ENCODE data around the gene ENG.
"Not testable (repeated sequence)": the region's sequence is repeated elsewhere in the genome, so short reads cannot be mapped to it uniquely, and the experiment has no call there.

Gene ENG

DNA sequence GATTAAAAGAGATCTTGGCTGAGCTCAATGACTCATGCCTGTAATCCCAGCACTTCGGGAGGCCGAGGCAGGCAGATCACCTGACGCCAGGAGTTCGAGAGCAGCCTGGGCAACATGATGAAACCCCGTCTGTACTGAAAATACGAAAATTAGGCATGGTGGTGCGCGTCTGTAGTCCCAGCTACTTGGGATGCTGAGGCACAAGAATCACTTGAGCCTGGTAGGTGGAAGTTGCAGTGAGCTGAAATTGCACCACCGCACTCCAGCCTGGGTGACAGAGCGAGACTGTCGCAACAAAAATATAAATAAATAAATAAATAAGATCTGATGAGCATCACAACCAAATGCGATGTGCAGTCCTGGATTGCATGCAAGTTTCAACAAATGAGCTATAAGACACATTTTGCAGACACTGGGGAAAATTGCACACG, 8.7 kb upstream of the ENG start:
- peak in 1 of 2 experiments; percentile 31 for DNase-seq

DNA sequence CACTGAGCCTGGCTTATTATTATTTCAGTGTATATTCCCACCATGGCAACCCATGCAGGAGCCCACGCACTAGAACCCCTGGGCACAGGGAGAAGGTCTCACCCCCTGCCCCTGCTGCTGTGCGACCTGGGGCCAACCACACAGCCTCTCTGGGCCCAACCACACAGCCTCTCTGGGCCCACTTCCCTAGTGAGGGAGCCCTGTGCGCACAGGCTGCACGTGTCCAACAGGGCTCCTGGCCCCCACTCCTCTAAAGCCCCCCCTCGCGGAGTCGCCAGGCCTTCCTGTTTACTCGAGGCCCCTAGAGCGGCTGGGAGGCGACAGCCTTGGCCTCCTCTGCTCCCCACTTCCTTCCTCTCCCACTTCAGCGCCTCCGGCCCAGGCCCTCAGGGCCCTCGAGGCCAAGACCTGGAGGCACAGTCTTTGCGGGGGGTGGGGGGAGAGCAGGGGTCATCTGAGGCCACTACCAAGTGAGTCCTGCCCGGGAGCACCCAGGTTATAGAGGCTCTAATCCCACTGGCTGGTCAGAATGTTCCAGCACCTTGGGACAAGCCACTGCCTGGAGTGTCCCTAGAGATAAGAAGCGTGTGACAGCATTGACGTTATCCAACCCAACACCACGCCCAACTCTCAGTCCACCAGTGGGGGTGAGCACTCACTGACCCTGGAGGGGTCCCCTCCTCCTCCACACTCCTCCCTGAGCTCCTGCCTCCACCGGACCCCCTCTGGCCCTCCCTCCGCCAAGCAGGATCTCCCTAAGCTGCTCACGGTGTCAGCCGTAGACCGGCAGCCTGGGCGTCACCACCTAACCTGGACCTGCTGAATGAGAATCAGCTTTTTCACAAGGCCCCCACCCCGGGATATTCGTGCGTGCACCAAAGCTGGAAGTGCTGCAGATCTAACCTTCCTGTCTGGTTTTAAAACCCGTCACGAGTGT, 7.9 kb upstream of the ENG start:
- no peak for DNase-seq

- no peak for DNase-seq
Measured at GRCh38 chr9:127860779-127861178, 6.3 kb upstream of the ENG start.

DNA sequence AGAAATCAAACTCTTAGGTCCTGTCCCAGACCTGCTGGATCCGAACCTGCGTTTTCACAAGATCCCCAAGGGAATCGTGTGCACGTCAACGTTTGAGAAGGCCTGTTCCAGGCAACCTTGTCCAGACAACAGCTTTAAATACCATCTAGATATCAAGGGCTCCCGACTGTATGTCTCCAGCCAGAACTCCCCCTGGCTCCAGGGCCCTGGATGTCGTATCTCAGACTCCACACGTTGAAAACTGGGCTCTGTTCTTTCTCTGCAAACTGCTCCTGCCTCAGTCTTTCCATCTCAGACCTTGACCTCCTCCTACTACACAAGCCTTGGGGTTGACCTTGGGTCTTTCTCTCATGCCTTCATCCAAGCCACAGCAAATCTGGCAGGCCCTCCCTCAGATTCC, 5.8 kb upstream of the ENG start:
- no peak for DNase-seq

- peak; percentile 95 to 96 for DNase-seq
Measured at GRCh38 chr9:127858041-127858512, 3.6 kb upstream of the ENG start.

DNA sequence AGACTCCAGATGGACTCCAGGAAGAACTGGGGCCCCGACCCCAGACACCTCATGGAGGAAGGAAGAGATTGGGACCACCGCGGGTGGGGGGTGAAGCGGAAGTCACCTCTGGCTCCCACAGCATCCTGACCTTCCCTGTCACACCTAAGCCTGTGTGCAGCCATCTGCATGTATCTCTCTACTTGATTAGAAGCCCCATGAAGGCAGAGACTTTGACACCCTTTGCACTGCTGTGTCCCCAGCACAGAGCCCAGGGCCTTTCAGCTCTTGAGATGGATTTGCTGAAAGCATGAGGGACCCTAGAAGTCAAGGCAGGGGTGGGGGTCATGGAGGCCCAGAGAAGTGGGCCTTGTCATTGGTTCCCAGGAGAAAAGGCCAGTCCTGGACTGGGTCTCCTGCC, 2.8 kb upstream of the ENG start:
- DNase-seq, result no peak

- no peak for DNase-seq
Measured at GRCh38 chr9:127856729-127857116, 2.3 kb upstream of the ENG start.

- no peak for DNase-seq
Measured at GRCh38 chr9:127856094-127856728, 1.8 kb upstream of the ENG start.

- no peak for DNase-seq
Measured at GRCh38 chr9:127855522-127855921, 1.1 kb upstream of the ENG start.

GRCh38 chr9:127854960-127855359, 502 bp upstream of the ENG start:
- no peak for DNase-seq

DNA sequence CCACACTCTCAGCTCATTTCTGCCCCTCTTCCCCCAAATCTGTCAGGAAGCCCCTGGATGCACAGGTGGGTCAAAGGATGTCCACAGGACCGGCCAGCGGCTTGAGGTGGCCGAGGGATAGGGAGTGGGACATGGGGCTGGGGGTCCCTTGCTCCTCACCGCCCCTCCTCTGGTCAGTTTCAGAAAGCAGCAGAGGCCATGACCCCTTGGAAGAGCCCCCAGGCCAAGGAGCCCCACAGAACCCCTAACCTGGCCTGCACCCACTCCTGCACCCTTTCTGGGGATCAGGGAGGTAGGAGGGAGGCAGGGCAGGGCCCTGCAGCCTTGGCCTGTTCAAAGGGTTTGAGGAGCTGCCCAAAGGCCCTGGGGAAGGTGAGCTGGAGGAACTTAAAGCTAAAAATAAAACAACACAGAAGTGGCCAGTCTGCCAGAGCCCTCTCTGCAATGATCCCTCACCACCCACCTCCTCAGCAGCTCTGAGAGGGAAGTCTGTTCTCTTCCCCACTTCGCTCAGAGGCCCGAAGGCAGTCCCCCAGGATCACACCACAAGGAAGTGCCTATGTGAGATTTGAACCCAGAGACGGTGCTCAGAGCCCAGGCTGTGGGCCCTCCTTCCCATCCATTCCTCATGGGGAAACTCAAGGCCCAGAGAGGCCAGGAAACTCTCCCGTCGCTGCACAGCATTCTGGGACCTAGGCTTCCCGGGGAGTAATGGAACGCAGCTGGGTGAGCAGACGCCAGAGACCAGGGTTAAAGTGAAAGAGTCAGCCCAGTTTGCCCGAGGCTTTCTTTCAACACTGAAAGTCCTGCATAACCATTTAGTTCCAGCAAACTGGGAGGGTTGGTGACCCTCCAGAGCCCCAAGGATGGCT, 910 bp downstream of the ENG start:
- DNase-seq, result no peak

GRCh38 chr9:127852829-127853228, 1.6 kb downstream of the ENG start:
- DNase-seq, result no peak

DNA sequence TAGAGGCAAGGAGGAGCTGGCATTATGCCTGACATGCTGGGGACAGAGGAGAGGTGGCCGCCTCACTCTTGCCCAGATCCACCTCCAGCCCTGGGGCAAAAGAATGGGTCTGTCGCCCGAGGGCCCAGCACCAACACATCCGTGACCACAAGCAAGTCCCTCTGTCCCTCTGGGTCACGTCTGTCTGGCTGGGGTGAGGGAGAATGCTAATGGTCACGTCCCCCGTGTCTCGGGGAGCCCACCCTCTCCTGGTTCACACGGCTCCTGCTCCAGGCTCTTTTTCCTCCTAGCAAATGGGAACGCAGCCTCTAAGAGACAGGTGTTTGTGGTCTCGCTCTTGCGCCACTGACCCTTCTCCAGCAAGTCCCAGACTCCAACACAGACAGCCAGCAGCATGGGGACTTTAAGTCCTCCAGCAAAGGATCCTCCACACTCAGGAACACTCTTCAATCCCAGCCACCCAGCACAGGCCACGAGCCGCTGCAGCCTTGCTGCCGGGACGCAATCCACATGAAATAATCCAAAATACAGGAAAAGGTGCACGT, 4.1 kb downstream of the ENG start:
- DNase-seq, result no peak

- no peak for DNase-seq
Measured at GRCh38 chr9:127848756-127849504, 5.5 kb downstream of the ENG start.

- no peak for DNase-seq
Measured at GRCh38 chr9:127847833-127848755, 6.4 kb downstream of the ENG start.

DNA sequence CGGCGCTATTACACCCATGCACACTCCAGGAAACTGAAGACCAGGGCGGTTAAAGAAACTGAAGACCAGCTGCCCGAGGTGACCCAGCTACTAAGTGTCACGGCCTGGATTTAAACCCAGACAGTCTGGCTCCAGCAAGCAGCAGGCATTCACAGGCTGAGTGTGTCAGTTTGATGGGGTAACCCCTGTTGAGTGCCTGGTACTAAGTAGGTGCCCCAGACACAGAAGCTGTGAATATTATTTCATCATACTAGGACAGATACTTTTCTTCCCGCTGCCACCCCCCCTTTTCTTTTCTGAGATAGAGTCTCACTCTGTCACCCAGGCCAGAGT, 7.3 kb downstream of the ENG start:
- peak; percentile 27 to 48 for DNase-seq

GRCh38 chr9:127846443-127847177, 7.8 kb downstream of the ENG start:
- DNase-seq, result no peak

DNA sequence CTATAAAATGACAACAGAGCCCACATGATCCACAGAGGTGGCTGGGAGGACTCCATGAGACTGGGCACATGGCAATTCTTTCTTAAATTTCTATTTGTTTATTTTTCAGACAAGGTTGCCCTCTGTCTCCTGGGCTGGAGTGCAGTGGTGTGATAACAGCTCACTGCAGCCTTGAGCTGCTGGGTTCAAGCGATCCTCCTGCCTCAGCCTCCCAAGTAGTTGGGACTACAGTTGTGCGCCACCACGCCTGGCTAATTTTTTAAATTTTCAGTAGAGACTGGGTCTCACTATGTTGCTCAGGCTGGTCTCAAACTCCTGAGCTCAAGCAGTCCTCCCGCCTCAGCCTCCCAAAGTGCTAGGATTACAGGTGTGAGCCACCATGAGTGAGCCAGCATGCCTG, 8.8 kb downstream of the ENG start:
- DNase-seq, result not testable (repeated sequence)

GRCh38 chr9:127844821-127845359, 9.6 kb downstream of the ENG start:
- DNase-seq, result no peak
